ENCODE results near the gene ADGRL2.

GRCh38 chr1:81756872-81757271 lies 43.9 kb upstream of the ADGRL2 start:
- no peak for TF ChIP-seq POLR2A (IDR thresholded peaks at IDR 0.05)
- no peak for TF ChIP-seq CTCF (IDR thresholded peaks at IDR 0.05 in 8 of 11, conservative IDR thresholded peaks at IDR 0.05 in 3 of 11)
- no peak for TF ChIP-seq POLR2AphosphoS5 (IDR thresholded peaks at IDR 0.05)
